ENCODE measurements around the gene CHRNA1. TPM values are rescaled to one million over a fixed set of nuclear protein-coding genes. Genes with fewer than 3 reads are reported as not detected.

The CHRNA1 gene
- polyA plus RNA-seq, 1 donor from 2014 or later, result not detected

GRCh38 chr2:174744111-174744510 lies 20.2 kb downstream of the CHRNA1 start:
- Histone ChIP-seq H3F3A (ENCODE audit: insufficient read depth, low read length, poor library complexity, severe bottlenecking) (no peaks in the 10 kb centered on the region), H3K79me2 (replicated peaks; ENCODE audit: insufficient read depth, low read length) (no peaks in the 10 kb centered on the region), H3K27ac (ENCODE audit: low read length) (no peak overlapping the region), H3K9me3 (ENCODE audit: low read length) (no peaks in the 10 kb centered on the region), H3K4me2 (ENCODE audit: low read length) (no peak overlapping the region), H3K9me2 (ENCODE audit: insufficient read depth, low read length) (no peaks in the 10 kb centered on the region), H3K4me3 (ENCODE audit: low read length) (no peak overlapping the region), H2AFZ (ENCODE audit: low read depth, low read length) (no peak overlapping the region), H3K36me3 (ENCODE audit: insufficient read depth, low read length) (no peaks in the 10 kb centered on the region), H3K9ac (ENCODE audit: low read length) (no peak overlapping the region), H3K27me3 (ENCODE audit: insufficient read depth, low read depth, low read length) (no peaks in the 10 kb centered on the region), H4K20me1 (ENCODE audit: insufficient read depth) (no peaks in the 10 kb centered on the region)
- TF ChIP-seq POLR2AphosphoS5 (IDR thresholded peaks at IDR 0.05) (no peak), REST (IDR thresholded peaks at IDR 0.05; ENCODE audit: borderline replicate concordance) (no peak), EP300 (conservative IDR thresholded peaks at IDR 0.05; ENCODE audit: poor library complexity, severe bottlenecking) (no peak), RAD21 (conservative IDR thresholded peaks at IDR 0.05) (no peak), SMC3 (conservative IDR thresholded peaks at IDR 0.05; ENCODE audit: poor library complexity) (no peak), EZH2 (IDR thresholded peaks at IDR 0.05; ENCODE audit: borderline replicate concordance, insufficient read depth, low read length, poor library complexity, severe bottlenecking) (no peak), CTCF (IDR thresholded peaks at IDR 0.05; ENCODE audit: poor library complexity, severe bottlenecking) (no peak), TAF1 (IDR thresholded peaks at IDR 0.05; ENCODE audit: low read depth) (no peak), MXI1 (conservative IDR thresholded peaks at IDR 0.05; ENCODE audit: poor library complexity, severe bottlenecking) (no peak)

GRCh38 chr2:174740721-174741120 lies 23.6 kb downstream of the CHRNA1 start:
- H3K4me2 ChIP-seq (ENCODE audit: low read length), result no peak overlapping the region
- H3K9me3 ChIP-seq (ENCODE audit: low read length), result no peaks in the 10 kb centered on the region
- H3K9me2 ChIP-seq (ENCODE audit: insufficient read depth, low read length), result no peaks in the 10 kb centered on the region
- H4K20me1 ChIP-seq (ENCODE audit: insufficient read depth), result no peaks in the 10 kb centered on the region
- no peak overlapping the region for H3K27ac ChIP-seq (ENCODE audit: low read length)
- no peak overlapping the region for H2AFZ ChIP-seq (ENCODE audit: low read depth, low read length)
- TF ChIP-seq POLR2AphosphoS5 (IDR thresholded peaks at IDR 0.05), result no peak
- TF ChIP-seq MXI1 (conservative IDR thresholded peaks at IDR 0.05; ENCODE audit: poor library complexity, severe bottlenecking), result no peak
- no peak for TF ChIP-seq SMC3 (conservative IDR thresholded peaks at IDR 0.05; ENCODE audit: poor library complexity)
- no peak for TF ChIP-seq CTCF (IDR thresholded peaks at IDR 0.05; ENCODE audit: poor library complexity, severe bottlenecking)
- no peak for TF ChIP-seq TAF1 (IDR thresholded peaks at IDR 0.05; ENCODE audit: low read depth)
- TF ChIP-seq RAD21 (conservative IDR thresholded peaks at IDR 0.05), result no peak
- TF ChIP-seq REST (IDR thresholded peaks at IDR 0.05; ENCODE audit: borderline replicate concordance), result no peak
- TF ChIP-seq EP300 (conservative IDR thresholded peaks at IDR 0.05; ENCODE audit: poor library complexity, severe bottlenecking), result no peak
- TF ChIP-seq EZH2 (IDR thresholded peaks at IDR 0.05; ENCODE audit: borderline replicate concordance, insufficient read depth, low read length, poor library complexity, severe bottlenecking), result no peak
- H3K79me2 ChIP-seq (replicated peaks; ENCODE audit: insufficient read depth, low read length), result no peaks in the 10 kb centered on the region
- H3K27me3 ChIP-seq (ENCODE audit: insufficient read depth, low read depth, low read length), result no peaks in the 10 kb centered on the region
- H3K4me3 ChIP-seq (ENCODE audit: low read length), result no peak overlapping the region
- H3F3A ChIP-seq (ENCODE audit: insufficient read depth, low read length, poor library complexity, severe bottlenecking), result no peaks in the 10 kb centered on the region
- no peak overlapping the region for H3K9ac ChIP-seq (ENCODE audit: low read length)
- no peaks in the 10 kb centered on the region for H3K36me3 ChIP-seq (ENCODE audit: insufficient read depth, low read length)

All from neural cell (in vitro differentiated cells).